SKM-1 (cell line): ENCODE data around the gene ZNRF4.
"Not testable (repeated sequence)": the region's sequence is repeated elsewhere in the genome, so short reads cannot be mapped to it uniquely, and the experiment has no call there.

Source experiments
- DNase-seq: peaks from one replicate; lab custom pipeline; 2025; ENCODE audit not compliant: unreplicated experiment; lab: John Stamatoyannopoulos, UW

The ZNRF4 gene, protein sequence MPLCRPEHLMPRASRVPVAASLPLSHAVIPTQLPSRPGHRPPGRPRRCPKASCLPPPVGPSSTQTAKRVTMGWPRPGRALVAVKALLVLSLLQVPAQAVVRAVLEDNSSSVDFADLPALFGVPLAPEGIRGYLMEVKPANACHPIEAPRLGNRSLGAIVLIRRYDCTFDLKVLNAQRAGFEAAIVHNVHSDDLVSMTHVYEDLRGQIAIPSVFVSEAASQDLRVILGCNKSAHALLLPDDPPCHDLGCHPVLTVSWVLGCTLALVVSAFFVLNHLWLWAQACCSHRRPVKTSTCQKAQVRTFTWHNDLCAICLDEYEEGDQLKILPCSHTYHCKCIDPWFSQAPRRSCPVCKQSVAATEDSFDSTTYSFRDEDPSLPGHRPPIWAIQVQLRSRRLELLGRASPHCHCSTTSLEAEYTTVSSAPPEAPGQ

DNA sequence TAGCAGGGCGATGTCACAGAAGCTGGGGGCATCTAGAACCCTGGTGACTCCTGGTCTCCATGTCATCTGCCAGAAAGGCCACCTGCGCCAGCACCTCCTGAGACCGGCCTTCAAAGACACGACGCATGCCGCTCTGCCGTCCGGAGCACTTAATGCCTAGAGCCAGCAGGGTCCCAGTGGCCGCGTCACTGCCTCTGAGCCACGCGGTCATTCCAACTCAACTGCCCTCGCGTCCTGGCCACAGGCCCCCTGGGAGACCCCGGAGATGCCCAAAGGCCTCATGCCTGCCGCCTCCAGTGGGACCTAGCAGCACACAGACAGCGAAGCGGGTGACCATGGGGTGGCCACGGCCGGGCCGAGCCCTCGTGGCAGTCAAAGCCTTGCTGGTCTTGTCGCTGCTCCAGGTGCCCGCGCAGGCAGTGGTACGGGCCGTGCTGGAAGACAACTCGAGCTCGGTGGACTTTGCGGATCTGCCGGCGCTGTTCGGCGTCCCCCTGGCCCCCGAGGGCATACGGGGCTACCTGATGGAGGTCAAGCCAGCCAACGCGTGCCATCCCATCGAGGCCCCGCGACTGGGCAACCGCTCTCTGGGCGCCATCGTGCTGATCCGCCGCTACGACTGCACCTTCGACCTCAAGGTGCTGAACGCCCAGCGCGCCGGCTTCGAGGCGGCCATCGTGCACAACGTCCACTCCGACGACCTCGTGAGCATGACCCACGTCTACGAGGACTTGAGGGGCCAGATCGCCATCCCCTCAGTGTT, at the start of gene ZNRF4:
TSS of gene ZNRF4 (plus strand) at position 51 of the 763 bp plus-strand sequence. CDS start at position 126, 75 bp downstream.
- DNase-seq: no peak

DNA sequence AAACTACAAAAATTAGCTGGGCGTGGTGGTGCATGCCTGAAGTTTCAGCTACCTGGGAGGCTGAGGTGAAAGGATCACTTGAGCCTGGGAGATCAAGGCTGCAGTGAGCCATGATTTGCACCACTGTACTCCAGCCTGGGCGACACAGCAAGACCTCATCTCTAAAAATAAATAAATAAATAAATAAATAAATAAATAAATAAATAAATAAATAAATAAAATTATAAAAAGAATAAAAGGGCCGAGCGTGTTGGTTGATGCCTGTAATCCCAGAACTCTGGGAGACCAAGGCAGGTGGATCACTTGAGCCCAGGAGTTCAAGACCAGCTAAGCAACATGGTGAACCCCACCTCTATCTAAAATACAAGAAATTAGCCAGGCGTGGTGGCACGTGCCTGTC, 49.0 kb upstream of the ZNRF4 start:
- DNase-seq: not testable (repeated sequence)

DNA sequence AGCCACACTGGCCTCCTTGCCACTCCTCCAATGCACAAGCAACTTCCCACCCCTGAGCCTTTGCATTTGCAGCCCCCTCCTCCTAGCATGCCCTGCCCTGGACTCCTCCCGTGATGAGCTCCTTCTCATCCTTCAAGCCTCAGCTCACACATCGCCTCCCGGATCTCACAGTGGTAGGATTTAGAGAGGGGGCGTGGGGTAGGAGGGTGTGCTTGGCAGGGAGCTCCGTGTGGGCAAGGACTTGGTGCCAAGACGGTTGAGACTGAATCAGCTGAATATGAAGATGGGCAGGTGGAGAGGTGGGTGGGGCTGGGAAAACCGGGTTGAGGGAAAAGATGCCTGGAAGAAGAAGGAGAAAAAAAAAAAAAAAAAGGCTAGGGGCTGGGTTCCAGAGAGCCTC, 48.4 kb upstream of the ZNRF4 start:
- DNase-seq: no peak

DNA sequence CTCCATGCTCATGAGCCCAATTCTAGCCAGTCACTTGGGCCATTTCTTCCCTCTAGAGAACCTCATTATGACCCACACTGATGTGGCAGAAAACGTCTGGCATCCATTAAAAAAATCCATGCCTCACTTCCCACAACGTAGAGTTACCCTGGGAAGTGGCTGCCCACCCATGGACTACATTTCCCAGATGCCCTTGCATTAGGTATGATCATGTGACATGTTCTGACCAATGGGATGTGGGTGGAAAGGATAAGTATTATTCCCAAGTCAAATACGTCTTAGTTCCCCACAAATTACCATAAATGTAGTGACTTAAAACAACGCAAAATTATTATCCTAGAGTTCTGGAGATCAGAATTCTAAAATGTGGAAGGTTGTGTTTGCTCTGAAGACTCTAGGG, 47.9 kb upstream of the ZNRF4 start:
- DNase-seq: no peak

DNA sequence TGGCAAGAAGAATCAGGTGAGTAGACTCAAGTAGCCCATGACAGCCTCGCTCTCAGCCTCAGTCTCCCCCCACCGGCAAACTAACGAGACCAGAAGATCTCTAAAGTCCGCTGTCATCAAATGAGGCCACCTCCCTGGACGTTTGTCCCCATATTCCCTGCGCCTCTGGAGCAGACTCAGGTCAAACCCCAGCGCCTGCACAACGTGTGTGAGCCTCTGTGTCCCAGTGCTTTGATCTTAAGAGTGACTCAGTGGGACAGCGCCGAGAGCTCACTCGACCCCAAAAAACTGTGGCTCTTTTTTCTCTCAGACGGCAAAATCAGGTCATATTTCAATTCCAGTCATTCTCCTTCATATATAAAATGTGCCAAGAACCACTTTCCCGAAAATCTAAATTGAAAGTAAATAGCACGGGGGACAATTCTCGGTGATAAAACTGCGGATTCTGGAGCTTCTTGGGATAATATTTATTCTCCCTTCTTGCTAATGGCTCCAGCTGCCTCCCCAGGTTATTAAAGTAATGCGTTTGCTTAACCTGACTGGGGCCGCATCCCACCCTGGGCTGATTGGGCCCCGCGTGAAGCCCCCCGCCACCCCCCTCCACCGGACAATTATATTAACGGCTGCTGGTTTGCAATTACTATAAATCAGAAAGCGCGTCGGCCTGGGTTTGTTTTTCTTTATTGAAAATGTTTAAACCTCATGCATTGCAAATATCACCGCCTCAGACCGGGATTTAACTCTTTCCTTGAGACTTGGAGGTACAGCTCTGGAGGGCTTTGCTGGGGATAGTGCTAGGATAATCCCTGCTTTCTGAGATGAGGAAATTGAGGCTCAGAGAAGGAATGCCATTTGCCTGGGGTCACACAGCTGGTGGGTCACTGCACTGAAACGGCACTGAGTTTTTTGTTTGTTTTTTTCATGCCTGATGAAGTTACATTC, 37.5 kb upstream of the ZNRF4 start:
- no peak for DNase-seq

DNA sequence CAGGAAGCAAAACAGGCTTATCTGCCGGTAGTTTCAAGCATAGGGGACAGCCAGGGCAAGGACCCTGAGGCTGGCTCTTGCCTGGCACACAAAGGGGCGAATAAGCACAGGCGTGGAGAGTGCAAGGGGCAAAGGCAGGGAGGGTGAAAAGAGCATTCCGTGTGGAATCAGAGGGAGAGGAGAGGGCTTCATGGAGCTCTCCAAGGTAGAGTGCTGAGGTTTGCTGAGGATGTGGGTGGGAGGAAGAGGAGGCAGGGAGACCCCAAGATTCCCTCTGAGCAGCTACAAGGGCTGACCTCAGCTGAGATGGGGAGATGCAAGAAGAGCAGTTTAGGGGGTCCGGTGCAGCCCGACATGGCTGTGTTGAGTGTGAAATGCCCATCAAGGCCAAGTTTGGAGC, 36.5 kb upstream of the ZNRF4 start:
- DNase-seq: no peak

DNA sequence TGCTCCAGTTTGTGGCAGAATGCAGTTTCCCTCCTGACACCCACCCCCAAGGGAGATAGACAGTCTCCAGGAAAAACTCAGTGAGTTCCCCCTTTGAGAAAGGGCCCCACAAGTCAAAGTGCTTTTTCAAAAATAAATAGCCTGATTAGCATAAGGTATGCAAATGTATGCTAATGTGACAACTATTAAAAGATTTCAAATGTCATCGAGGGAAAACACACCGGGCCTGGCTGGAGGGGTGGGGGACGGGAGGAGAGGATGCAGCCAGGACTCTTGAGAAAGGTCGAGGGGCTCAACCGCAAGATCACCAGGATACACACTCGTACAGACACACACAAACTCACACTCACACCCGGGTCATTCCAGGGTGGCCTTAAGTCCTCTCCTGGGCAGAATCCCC, 34.3 kb upstream of the ZNRF4 start:
- no peak for DNase-seq

DNA sequence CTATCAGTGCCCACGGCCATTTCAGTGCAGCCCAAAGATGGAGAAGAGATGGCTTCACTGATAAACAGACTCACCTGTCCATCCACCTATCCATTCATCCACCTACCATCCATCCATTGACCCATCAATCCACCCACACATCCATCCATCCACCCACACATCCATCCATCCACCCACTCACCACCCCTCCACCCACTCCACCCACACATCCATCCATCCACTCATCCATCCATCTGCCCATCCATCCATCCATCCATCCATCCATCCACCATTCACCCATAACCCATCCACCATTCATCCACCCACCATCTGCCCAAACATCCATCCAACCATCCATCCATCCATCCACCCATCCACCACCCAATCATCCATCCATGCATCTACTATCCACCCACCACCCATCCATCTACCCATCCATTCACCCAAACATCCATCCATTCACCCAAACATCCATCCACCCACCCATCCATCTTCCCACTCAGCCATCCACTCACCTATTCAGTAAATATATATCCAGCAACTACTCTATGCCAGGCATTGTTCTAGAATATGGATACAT, 31.6 kb upstream of the ZNRF4 start:
- no peak for DNase-seq

DNA sequence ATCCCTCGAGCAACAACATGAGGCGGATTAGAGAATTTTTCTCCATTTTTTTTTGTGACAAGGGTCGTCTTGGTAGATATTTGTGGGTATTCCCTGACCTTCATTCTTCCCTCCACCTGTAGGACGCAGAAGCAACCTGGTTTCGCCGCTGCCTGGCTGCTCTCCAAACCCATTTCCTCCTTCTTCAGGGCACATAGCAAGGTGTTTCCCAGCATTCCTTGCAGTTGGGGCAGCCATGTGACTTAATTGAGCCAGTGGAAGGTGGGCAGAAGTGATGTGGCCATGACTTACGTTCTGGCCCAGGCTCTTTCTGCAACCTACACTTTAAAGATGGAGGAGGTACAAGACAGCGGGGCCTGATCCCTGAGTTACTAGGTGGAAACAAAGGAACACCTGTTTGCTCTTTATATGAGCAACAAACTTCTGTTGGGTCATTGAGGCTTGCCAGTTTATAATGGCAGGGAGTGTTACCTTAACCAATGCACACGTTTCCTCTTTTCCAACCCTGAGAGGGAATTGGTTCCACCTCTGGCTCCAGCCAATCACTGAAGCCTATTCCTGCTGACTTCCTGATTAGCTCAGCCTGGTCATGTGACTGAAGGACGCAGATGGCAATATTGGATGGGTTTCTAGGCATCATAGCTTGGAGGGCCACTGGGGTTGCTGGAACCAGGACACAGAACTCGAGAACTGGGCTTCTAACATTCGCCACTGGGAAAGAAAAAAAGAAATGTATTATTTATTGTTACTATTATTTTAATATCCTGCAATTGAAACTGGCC, 30.8 kb upstream of the ZNRF4 start:
- DNase-seq: no peak

DNA sequence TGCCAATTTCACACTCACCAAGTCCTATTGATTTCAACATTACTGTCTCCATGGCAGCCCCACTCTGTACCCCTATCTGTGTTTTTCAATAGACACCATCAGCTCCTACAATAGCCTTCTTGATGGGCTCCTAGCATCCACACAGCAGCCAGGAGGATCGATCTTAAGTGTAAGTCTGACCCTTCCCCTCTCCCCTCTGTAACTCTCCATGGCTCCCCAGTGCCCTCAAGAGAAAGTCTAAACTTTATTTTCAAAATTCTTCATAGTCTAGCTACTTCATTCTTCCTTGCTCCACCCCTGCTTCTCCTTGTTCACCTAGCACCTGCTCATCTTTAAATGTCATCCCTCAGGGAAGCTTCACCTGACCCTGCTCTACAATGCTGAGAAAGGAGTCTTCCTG, 30.0 kb upstream of the ZNRF4 start:
- DNase-seq: no peak

DNA sequence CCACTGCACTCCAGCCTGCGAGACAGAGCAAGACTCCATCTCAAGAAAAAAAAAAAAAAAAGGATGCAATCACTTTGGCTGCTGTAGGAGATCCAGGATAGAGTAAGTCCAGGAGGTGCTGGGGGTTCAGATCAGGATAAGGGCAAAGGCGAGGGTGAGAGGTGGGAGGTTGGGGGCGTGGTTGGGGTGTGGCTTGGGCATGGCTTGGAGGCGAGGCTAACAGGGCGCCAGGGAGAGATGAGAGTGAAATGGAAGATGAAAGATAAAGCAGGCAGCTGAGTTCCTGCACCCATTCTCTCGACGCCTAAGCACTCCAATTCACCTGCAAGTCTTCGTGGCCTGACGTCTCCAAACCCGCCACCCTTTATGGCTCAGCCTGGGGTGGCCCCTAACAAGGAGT, 25.0 kb upstream of the ZNRF4 start:
- DNase-seq: no peak

DNA sequence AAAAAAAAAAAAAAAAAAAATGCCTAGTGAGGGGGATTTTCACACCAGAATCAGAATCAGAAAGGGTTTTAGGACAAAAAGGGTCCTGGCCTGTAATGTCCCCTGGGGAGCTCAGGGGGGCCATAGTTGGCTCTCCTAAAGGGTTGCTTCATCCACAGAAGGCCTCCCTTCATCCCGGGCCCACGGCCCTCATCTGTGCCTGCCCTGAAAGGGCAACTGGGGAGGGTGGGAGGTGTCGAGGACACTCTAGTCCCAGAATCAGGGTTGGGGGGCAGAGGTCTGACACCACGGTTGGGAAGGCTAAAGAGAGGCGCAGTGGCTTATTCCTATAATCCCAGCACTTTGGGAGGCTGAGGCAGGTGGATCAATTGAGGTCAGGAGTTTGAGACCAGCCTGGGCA, 22.5 kb upstream of the ZNRF4 start:
- DNase-seq: no peak

DNA sequence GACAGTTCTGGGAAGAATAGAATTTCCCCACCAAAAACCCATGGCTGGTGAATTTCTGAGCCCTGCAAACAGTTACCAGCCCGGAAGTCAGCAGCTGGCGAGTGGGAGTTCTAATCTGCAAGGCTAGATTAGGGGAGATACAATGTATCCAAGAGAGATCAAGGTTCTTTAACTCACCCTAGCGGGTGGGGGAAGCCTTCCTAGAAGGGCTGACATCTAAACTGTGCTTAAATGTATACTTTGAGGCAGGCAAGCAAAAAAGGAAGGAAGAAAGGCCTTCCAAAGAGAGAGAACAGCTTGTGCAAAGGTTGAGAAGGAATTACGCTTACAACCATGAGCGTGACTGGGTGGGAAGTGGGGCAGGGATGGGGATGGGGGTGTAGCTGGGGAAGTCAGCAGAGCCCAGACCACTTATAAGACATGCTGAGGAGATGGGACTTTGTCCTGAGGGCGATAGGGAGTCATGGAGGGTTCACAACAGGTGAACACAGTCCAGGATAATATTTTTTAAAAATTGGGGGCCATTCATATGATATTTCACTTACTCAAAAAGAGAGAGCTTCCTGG, 20.8 kb upstream of the ZNRF4 start:
- DNase-seq: no peak

DNA sequence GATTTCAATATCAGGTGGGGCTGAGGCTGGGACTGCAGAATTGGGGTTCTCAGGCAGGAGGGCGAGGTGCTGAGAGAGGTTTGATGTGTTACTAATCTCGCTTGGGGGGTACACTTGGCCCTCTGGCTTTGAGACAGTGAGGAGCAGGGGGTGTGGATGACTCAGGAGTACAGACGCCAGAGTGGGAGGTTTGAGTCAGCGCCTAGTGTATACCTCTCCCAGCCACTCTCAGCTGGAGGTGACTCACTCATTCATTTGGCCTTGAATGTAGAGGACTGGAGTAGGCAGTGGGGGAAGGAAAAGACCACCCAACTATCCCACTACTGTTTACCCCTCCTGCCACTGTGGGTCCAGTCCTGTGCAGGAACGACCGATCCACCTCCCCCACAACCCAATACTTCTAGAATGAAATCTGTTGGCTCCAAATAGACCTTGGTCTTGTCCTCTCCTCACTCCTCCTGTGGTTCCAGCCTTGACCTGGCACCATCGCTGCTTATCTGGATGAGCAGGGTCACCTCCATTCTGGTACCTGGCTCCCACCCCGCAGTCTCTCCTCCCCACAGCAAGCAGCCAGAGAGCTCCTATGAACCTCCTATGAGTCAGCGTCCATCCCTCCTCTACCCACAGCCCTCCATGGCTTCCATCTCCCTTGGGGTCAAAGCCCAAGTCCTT, 20.1 kb upstream of the ZNRF4 start:
- DNase-seq: no peak

DNA sequence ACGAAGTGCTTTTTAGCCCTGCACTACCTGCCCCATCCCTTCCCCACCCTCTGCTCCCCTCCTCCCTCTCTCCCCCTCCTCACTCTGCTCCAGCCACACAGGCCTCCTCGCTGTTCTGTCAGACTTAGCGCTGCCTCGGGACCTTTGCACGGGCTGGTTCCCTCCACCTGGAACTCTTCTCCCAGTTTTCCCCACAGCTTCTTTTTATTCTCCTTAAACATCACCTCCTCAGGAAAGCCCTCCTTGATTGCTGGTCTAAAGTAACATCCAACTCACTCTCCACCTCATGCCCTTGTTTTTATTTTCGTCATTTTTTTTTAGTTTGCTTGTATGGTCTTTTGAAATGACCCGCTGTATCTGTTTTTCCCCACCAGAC, 19.6 kb upstream of the ZNRF4 start:
- no peak for DNase-seq

DNA sequence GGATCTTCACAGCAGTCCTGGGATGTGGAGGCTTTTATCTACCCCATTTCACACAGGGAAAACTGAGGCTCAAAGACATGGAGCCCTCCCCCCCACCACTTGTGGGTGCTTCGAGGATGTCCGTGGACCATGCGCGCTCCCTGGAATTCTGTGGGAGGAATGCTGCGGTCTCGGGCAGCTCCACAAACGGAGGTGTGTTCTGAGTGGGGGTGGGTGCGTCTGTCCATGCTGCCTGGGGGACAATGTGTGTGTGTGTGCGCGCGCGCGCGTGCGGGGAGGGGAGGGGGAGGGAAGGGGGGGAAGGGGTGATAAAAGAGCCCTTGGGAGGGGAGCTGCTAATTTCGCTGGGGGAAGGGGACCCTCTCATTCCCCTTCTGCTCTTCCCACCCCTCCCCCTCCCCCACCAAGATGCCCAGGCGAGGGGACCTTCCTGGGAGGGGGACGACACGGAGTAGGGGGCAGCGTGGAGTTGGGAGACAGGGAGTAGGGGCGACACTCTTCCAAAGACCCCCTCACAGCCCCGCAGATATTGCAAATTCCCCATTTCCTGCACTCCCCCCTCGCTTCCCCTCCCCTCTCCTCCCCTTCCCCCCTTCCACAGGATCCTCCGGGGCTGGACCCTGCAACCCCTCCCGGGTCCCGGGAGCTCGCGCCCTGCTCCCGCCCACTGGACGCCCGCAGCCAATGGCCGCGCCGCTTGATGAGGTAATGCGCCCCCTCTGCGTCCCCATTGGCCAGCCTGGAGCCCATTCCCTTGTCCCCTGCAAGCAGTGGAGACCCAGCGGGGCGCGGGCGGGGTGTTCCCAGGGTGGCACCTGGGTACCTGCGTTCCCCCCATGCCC, 18.9 kb upstream of the ZNRF4 start:
- DNase-seq: no peak

DNA sequence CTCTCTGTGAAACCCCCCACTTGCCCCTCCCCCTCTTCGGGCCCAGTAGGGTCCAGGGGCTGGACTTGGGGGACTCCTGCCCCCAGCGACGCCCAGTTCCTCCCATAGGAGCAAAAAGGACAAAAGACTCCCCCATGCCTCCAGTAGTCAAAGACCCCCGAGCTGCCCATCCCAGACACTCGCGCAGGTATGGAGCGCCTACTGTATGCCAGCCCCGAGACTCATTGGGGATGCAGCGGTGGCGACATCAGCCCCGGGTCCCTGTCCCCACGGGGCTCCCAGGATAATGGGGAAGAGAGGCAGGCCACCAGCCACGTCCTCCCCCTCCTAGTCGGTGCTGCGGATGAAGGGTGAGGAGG, 18.3 kb upstream of the ZNRF4 start:
- no peak for DNase-seq

DNA sequence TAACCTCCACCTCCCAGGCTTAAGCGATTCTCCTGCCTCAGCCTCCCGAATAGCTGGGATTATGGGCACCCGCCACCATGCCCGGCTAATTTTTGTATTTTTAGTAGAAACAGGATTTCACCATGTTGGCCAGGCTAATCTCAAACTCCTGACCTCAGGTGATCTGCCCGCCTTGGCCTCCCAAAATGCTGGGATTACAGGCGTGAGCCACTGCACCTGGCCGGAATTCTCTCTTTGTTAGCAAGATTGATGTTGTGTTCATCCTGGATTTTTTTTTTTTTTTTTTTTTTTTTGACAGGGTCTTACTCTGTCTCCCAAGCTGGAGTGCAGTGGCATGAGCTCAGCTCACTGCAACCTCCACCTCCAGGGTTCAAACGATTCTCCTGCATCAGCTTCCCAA, 16.5 kb upstream of the ZNRF4 start:
- DNase-seq: not testable (repeated sequence)

DNA sequence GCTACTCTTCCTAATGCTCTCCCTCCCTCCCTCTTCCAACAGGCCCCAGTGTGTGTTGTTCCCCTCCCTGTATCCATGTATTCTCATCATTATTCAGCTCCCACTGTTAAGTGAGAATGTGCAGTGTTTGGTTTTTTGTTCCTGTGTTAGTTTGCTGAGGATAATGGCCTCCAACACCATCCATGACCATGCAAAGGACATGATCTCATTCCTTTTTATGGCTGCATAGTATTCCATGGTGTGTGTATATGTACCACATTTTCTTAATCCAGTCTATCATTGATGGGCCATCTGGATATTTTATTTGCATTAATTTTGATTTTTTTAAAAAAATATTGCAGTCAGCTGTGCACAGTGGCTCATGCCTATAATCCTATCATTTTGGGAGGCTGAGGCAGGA, 15.8 kb upstream of the ZNRF4 start:
- DNase-seq: no peak
